GM23338 (cell line): Measurements from ENCODE around the gene DLEU7. TPM values are rescaled to one million over a fixed set of nuclear protein-coding genes. Genes with fewer than 3 reads are reported as not detected.

ENCODE experiments used
- ATAC-seq: fragments of 200-7000 bp; cut with Tn5 transposase; 3 replicates; pipeline ENCODE4 v1.9.1; 2020
- DNase-seq: peaks from one replicate; pipeline ENCODE4 v3.0.0-alpha.2; 2015; ENCODE audit warnings: low spot score
- H2AFZ ChIP-seq: fragments of 200-600 bp; sonication (generic); 2 replicates; pipeline ENCODE4 v1.8.0; 2016; ENCODE audit warnings: antibody characterized with exemption, mild to moderate bottlenecking, moderate library complexity
- H3F3A ChIP-seq: fragments of 200-600 bp; sonication (generic); replicated peaks from 2 replicates; pipeline ENCODE4 v1.8.0; 2017; ENCODE audit warnings: antibody characterized with exemption, mixed run types, low read depth
- H3K27ac ChIP-seq: fragments of 200-600 bp; sonication (generic); 2 replicates; pipeline ENCODE4 v1.6.1; 2016; ENCODE audit warnings: low read depth
- H3K27me3 ChIP-seq: fragments of 200-600 bp; sonication (generic); 2 replicates; pipeline ENCODE4 v1.8.0; 2016; ENCODE audit warnings: mild to moderate bottlenecking, mixed run types, moderate library complexity; ENCODE audit not compliant: insufficient read depth
- H3K36me3 ChIP-seq: fragments of 200-600 bp; sonication (generic); 2 replicates; pipeline ENCODE4 v1.8.0; 2016; ENCODE audit warnings: mild to moderate bottlenecking; ENCODE audit not compliant: insufficient read depth
- H3K4me1 ChIP-seq: fragments of 200-600 bp; sonication (generic); 2 replicates; pipeline ENCODE4 v1.8.0; 2016; ENCODE audit warnings: mild to moderate bottlenecking, moderate library complexity; ENCODE audit not compliant: insufficient read depth
- H3K4me2 ChIP-seq: fragments of 200-600 bp; sonication (generic); 2 replicates; pipeline ENCODE4 v1.7.1; 2017; ENCODE audit warnings: mixed run types
- H3K4me3 ChIP-seq: fragments of 200-600 bp; sonication (generic); 2 replicates; pipeline ENCODE4 v1.6.1; 2016; ENCODE audit warnings: mixed run types
- H3K79me2 ChIP-seq: fragments of 200-600 bp; sonication (generic); replicated peaks from 2 replicates; pipeline ENCODE4 v1.8.0; 2017; ENCODE audit warnings: mild to moderate bottlenecking; ENCODE audit not compliant: insufficient read depth
- H3K9me2 ChIP-seq: fragments of 200-600 bp; sonication (generic); 2 replicates; pipeline ENCODE4 v1.8.0; 2017; ENCODE audit not compliant: insufficient read depth
- H4K20me1 ChIP-seq: fragments of 200-600 bp; sonication (generic); replicated peaks from 2 replicates; pipeline ENCODE4 v1.8.0; 2017; ENCODE audit warnings: mild to moderate bottlenecking; ENCODE audit not compliant: insufficient read depth
- H3K27ac Mint-ChIP-seq: 2 replicates; pipeline ENCODE4 v1.8.0; 2020; ENCODE audit warnings: inconsistent platforms, mild to moderate bottlenecking, moderate library complexity, mixed read lengths
- H3K27me3 Mint-ChIP-seq: 3 replicates; pipeline ENCODE4 v1.8.0; 2022; ENCODE audit warnings: low read depth, mild to moderate bottlenecking, moderate library complexity, mixed read lengths, inconsistent platforms; ENCODE audit not compliant: insufficient read depth, poor library complexity
- H3K36me3 Mint-ChIP-seq: 3 replicates; pipeline ENCODE4 v1.8.0; 2021; ENCODE audit warnings: low read depth, mild to moderate bottlenecking, inconsistent platforms, moderate library complexity, mixed read lengths
- H3K4me1 Mint-ChIP-seq: 3 replicates; pipeline ENCODE4 v1.8.0; 2020; ENCODE audit warnings: mild to moderate bottlenecking, inconsistent platforms, mixed read lengths
- H3K4me3 Mint-ChIP-seq: 3 replicates; pipeline ENCODE4 v1.8.0; 2021; ENCODE audit warnings: moderate library complexity, mild to moderate bottlenecking, inconsistent platforms, mixed read lengths
- H3K9me3 Mint-ChIP-seq: 3 replicates; pipeline ENCODE4 v1.8.0; 2020; ENCODE audit warnings: moderate library complexity, mild to moderate bottlenecking, inconsistent platforms, mixed read lengths
- CREB1 ChIP-seq: fragments of 250-450 bp; sonication (Bioruptor Pico); IDR thresholded peaks from 2 replicates; pipeline ENCODE4 v1.5.0; 2020; ENCODE audit warnings: low read depth, mild to moderate bottlenecking, moderate library complexity
- EZH2 ChIP-seq: fragments of 200-600 bp; sonication (generic); IDR thresholded peaks from one replicate; pipeline ENCODE4 v1.8.0; 2017; ENCODE audit warnings: antibody characterized with exemption, mild to moderate bottlenecking, low read depth; ENCODE audit not compliant: unreplicated experiment
- EZH2phosphoT487 ChIP-seq: fragments of 200-600 bp; sonication (generic); IDR thresholded peaks from one replicate; pipeline ENCODE4 v1.8.1; 2018; ENCODE audit warnings: antibody characterized with exemption; ENCODE audit not compliant: unreplicated experiment
- NANOG ChIP-seq: IDR thresholded peaks from 2 replicates; pipeline ENCODE4 v1.6.1; 2016; ENCODE audit warnings: antibody characterized with exemption, borderline replicate concordance
- POLR2AphosphoS5 ChIP-seq: IDR thresholded peaks from 2 replicates; pipeline ENCODE4 v1.6.1; 2016; ENCODE audit warnings: antibody characterized with exemption, low read depth
- STAT1 ChIP-seq: IDR thresholded peaks from one replicate; pipeline ENCODE4 v1.6.1; 2016; ENCODE audit warnings: antibody characterized with exemption; ENCODE audit not compliant: unreplicated experiment
- ZNF331 ChIP-seq: fragments of 250-450 bp; sonication (Bioruptor Pico); IDR thresholded peaks from 2 replicates; pipeline ENCODE4 v1.5.0; 2020; ENCODE audit warnings: low read depth, mild to moderate bottlenecking, moderate library complexity
- polyA plus RNA-seq: library from polyadenylated mRNA; unstranded; fragments of >200 nt; fragmentation: Nextera tagmentation; extraction: Ambion mirVana; gene quantifications from 2 replicates; pipeline ENCODE4 v1.2.1, GENCODE V29; 2016
- total RNA-seq: library from RNA; depleted of rRNA; stranded (reverse); fragments of >200 nt; shearing (Covaris generic); gene quantifications from 2 replicates; pipeline ENCODE4 v1.2.3, GENCODE V29; 2014
- TF ChIP-seq, protein P1 (sequence below): fragments of 250-450 bp; sonication (Bioruptor Pico); IDR thresholded peaks from 2 replicates; pipeline ENCODE4 v1.5.0; 2020; ENCODE audit warnings: mild to moderate bottlenecking, moderate library complexity
- TF ChIP-seq, protein P2 (sequence below): IDR thresholded peaks from one replicate; pipeline ENCODE4 v1.6.1; 2018; ENCODE audit warnings: antibody characterized with exemption; ENCODE audit not compliant: unreplicated experiment
- TF ChIP-seq, protein P3 (sequence below), 2 experiments: fragments of 200-600 bp in 1 of 2; sonication (generic) in 1 of 2; conservative IDR thresholded peaks; 2 replicates each; pipeline versions ENCODE4 v1.5.1 to v1.6.1; 2016 to 2017; ENCODE audit warnings: antibody characterized with exemption in 2 of 2, low read depth in 2 of 2, mild to moderate bottlenecking in 2 of 2, moderate library complexity in 1 of 2

Gene DLEU7
- total and polyA plus RNA-seq, 2 experiments from 2014 or later = 8.7 to 11.6 TPM

DNA sequence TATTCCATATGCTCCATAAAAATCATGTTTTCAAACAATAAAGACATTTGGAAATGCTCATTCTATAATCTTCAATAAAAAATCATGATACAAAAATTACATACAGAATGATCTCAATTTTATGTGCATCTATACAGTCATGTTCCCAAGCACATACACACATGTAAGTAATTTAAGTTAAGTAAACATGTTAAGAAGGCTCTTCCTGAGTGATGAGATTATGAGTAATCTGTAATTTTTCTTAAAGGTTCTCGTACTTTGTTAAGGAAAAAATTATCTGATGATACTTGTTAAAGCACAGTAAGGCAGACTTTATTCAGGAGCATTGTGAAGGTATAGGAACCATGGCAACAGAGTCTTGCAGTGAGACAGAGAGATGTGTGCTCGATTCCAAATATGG is 30.0 kb upstream of the DLEU7 start:
- H3K27ac ChIP-seq = no peak overlapping the region
- no peaks in the 10 kb centered on the region for H3K9me2 ChIP-seq
- Mint-ChIP-seq H3K36me3 (no peaks in the 10 kb centered on the region), H3K4me1 (no peaks in the 10 kb centered on the region), H3K27me3 (peaks cover 4% of the 10 kb centered on the region), H3K27ac (no peak overlapping the region), H3K9me3 (no peaks in the 10 kb centered on the region), H3K4me3 (no peak overlapping the region)
- DNase-seq (no peak), ATAC-seq (no peak)
- H3K4me3 ChIP-seq = no peak overlapping the region
- no peaks in the 10 kb centered on the region for H3K27me3 ChIP-seq
- TF ChIP-seq, protein P1, sequence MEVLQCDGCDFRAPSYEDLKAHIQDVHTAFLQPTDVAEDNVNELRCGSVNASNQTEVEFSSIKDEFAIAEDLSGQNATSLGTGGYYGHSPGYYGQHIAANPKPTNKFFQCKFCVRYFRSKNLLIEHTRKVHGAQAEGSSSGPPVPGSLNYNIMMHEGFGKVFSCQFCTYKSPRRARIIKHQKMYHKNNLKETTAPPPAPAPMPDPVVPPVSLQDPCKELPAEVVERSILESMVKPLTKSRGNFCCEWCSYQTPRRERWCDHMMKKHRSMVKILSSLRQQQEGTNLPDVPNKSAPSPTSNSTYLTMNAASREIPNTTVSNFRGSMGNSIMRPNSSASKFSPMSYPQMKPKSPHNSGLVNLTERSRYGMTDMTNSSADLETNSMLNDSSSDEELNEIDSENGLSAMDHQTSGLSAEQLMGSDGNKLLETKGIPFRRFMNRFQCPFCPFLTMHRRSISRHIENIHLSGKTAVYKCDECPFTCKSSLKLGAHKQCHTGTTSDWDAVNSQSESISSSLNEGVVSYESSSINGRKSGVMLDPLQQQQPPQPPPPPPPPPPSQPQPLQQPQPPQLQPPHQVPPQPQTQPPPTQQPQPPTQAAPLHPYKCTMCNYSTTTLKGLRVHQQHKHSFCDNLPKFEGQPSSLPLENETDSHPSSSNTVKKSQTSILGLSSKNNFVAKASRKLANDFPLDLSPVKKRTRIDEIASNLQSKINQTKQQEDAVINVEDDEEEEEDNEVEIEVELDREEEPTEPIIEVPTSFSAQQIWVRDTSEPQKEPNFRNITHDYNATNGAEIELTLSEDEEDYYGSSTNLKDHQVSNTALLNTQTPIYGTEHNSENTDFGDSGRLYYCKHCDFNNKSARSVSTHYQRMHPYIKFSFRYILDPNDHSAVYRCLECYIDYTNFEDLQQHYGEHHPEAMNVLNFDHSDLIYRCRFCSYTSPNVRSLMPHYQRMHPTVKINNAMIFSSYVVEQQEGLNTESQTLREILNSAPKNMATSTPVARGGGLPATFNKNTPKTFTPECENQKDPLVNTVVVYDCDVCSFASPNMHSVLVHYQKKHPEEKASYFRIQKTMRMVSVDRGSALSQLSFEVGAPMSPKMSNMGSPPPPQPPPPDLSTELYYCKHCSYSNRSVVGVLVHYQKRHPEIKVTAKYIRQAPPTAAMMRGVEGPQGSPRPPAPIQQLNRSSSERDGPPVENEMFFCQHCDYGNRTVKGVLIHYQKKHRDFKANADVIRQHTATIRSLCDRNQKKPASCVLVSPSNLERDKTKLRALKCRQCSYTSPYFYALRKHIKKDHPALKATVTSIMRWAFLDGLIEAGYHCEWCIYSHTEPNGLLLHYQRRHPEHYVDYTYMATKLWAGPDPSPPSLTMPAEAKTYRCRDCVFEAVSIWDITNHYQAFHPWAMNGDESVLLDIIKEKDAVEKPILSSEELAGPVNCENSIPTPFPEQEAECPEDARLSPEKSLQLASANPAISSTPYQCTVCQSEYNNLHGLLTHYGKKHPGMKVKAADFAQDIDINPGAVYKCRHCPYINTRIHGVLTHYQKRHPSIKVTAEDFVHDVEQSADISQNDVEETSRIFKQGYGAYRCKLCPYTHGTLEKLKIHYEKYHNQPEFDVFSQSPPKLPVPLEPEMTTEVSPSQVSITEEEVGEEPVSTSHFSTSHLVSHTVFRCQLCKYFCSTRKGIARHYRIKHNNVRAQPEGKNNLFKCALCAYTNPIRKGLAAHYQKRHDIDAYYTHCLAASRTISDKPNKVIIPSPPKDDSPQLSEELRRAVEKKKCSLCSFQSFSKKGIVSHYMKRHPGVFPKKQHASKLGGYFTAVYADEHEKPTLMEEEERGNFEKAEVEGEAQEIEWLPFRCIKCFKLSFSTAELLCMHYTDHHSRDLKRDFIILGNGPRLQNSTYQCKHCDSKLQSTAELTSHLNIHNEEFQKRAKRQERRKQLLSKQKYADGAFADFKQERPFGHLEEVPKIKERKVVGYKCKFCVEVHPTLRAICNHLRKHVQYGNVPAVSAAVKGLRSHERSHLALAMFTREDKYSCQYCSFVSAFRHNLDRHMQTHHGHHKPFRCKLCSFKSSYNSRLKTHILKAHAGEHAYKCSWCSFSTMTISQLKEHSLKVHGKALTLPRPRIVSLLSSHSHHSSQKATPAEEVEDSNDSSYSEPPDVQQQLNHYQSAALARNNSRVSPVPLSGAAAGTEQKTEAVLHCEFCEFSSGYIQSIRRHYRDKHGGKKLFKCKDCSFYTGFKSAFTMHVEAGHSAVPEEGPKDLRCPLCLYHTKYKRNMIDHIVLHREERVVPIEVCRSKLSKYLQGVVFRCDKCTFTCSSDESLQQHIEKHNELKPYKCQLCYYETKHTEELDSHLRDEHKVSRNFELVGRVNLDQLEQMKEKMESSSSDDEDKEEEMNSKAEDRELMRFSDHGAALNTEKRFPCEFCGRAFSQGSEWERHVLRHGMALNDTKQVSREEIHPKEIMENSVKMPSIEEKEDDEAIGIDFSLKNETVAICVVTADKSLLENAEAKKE = no peak
- H3K4me1 ChIP-seq = no peaks in the 10 kb centered on the region
- no peak overlapping the region for H3K4me2 ChIP-seq
- H3K36me3 ChIP-seq = no peaks in the 10 kb centered on the region
- H2AFZ ChIP-seq = no peak overlapping the region
- H4K20me1 ChIP-seq = no peaks in the 10 kb centered on the region
- H3K79me2 ChIP-seq = no peaks in the 10 kb centered on the region
- no peaks in the 10 kb centered on the region for H3F3A ChIP-seq

DNA sequence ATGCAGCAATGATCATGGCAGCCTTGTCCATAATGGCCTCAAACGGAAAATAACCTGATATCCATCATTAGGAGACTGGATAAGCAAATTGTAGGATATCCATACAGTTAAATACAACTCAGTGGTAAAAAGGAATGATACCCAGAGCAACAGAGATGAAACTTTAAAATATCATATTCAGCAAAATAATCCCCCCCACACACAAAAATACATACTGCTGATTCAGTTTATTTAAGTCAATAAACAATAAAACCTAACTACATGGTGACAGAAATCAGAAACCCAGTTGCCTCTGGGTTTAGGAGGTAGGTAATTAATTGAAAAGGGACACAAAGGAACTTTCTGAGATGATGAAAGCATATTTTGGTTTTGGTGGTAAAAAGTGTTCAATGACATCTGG is 27.9 kb upstream of the DLEU7 start:
- Histone ChIP-seq H3K79me2 (no peaks in the 10 kb centered on the region), H3K27ac (no peak overlapping the region), H2AFZ (no peak overlapping the region), H3K4me3 (no peak overlapping the region), H3K27me3 (no peaks in the 10 kb centered on the region), H3K4me1 (peaks cover 7% of the 10 kb centered on the region), H3K36me3 (no peaks in the 10 kb centered on the region), H4K20me1 (no peaks in the 10 kb centered on the region), H3F3A (no peaks in the 10 kb centered on the region), H3K9me2 (no peaks in the 10 kb centered on the region), H3K4me2 (no peak overlapping the region)
- no peak overlapping the region for H3K27ac Mint-ChIP-seq
- DNase-seq (no peak), ATAC-seq (no peak)
- no peaks in the 10 kb centered on the region for H3K27me3 Mint-ChIP-seq
- peaks cover 6% of the 10 kb centered on the region; the same call in 2 of the 3 replicates for H3K4me1 Mint-ChIP-seq
- H3K4me3 Mint-ChIP-seq = no peak overlapping the region
- no peaks in the 10 kb centered on the region for H3K9me3 Mint-ChIP-seq
- no peaks in the 10 kb centered on the region for H3K36me3 Mint-ChIP-seq
- TF ChIP-seq EZH2phosphoT487 = no peak
- TF ChIP-seq NANOG = no peak
- no peak for TF ChIP-seq EZH2
- TF ChIP-seq ZNF331 (CRISPR knock-in tag) = no peak
- TF ChIP-seq, protein P2, sequence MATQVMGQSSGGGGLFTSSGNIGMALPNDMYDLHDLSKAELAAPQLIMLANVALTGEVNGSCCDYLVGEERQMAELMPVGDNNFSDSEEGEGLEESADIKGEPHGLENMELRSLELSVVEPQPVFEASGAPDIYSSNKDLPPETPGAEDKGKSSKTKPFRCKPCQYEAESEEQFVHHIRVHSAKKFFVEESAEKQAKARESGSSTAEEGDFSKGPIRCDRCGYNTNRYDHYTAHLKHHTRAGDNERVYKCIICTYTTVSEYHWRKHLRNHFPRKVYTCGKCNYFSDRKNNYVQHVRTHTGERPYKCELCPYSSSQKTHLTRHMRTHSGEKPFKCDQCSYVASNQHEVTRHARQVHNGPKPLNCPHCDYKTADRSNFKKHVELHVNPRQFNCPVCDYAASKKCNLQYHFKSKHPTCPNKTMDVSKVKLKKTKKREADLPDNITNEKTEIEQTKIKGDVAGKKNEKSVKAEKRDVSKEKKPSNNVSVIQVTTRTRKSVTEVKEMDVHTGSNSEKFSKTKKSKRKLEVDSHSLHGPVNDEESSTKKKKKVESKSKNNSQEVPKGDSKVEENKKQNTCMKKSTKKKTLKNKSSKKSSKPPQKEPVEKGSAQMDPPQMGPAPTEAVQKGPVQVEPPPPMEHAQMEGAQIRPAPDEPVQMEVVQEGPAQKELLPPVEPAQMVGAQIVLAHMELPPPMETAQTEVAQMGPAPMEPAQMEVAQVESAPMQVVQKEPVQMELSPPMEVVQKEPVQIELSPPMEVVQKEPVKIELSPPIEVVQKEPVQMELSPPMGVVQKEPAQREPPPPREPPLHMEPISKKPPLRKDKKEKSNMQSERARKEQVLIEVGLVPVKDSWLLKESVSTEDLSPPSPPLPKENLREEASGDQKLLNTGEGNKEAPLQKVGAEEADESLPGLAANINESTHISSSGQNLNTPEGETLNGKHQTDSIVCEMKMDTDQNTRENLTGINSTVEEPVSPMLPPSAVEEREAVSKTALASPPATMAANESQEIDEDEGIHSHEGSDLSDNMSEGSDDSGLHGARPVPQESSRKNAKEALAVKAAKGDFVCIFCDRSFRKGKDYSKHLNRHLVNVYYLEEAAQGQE = no peak
- TF ChIP-seq STAT1 = no peak
- TF ChIP-seq CREB1 = no peak
- no peak for TF ChIP-seq POLR2AphosphoS5
- TF ChIP-seq, protein P3, sequence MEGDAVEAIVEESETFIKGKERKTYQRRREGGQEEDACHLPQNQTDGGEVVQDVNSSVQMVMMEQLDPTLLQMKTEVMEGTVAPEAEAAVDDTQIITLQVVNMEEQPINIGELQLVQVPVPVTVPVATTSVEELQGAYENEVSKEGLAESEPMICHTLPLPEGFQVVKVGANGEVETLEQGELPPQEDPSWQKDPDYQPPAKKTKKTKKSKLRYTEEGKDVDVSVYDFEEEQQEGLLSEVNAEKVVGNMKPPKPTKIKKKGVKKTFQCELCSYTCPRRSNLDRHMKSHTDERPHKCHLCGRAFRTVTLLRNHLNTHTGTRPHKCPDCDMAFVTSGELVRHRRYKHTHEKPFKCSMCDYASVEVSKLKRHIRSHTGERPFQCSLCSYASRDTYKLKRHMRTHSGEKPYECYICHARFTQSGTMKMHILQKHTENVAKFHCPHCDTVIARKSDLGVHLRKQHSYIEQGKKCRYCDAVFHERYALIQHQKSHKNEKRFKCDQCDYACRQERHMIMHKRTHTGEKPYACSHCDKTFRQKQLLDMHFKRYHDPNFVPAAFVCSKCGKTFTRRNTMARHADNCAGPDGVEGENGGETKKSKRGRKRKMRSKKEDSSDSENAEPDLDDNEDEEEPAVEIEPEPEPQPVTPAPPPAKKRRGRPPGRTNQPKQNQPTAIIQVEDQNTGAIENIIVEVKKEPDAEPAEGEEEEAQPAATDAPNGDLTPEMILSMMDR (conservative IDR thresholded peaks at IDR 0.05; ENCODE audit: low read depth in 2 of 2) = no peak
